Measurements from ENCODE around the gene MLXIP. TPM values are rescaled to one million over a fixed set of nuclear protein-coding genes. Genes with fewer than 3 reads are reported as not detected.
"Not testable (repeated sequence)": the region's sequence is repeated elsewhere in the genome, so short reads cannot be mapped to it uniquely, and the experiment has no call there.

MLXIP gene
- polyA plus RNA-seq, 1 donor: 30.7 TPM

DNA sequence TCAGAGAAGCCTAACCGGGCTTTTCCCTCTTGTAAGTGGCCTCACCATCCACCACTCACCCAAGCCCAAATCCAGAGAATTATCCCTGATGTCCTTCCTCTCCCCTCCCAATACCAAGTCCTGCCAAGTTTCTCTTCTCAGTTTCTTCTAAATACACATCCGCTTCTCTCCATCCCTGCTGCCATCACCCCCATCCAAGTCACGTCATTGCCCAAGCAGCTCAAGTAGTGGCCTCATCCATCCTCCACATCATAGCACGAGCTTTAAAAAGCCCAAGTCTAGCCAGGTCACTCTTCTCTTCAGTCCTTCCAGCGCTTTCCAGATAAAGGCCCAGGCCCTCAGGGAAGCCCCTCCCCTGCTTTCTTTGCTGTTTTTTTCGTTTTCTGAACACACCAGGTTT is 70.1 kb downstream of the MLXIP start:
- no peak for DNase-seq (ENCODE audit: low read depth)

DNA sequence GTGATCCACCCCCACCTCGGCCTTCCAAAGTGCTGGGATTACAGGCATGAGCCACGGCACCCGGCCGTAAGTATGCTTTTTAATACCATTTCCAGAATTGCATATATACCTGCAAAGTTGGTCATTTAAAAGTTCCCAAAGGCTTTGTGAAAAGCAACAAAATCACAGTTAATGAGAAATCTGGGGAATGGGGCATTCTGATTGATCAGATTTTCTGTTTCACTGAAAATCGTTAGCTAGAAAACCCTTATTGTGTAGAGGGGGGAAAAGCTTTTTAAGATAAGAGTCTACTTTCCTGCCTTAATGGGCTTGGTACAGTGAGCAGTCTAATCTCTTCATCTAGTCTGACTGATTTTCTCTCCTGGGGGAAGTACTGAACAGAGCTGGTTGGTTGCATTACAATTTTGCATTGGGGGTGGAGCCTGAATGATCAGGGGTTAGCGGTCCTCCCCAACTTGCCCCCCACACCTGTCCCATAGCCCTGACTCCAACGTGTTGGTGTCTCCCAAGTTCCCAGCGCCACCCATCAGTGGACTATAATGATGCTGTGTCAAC is 71.6 kb downstream of the MLXIP start:
- no peak for DNase-seq (ENCODE audit: low read depth)

DNA sequence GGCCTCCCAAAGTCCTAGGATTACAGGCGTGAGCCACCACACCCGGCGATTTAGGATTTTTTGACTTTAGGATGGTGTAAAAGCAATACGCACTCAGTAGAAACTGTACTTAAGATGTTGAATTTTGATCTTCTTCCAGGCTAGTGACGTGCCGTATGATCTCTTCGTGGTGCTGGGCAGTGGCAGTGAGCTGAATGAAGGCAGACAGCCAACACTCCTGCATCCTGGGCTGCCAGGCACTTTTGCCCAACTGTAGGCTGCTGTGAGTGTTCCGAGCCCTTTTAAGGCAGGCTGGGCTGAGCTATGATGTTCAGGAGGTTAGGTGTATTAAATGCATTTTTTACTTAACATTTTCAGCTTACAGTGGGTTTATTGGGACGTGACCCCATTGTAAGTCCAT is 74.2 kb downstream of the MLXIP start:
- DNase-seq (ENCODE audit: low read depth): no peak

GRCh38 chr12:122155705-122156104 is 77.1 kb downstream of the MLXIP start:
- no peak for DNase-seq (ENCODE audit: low read depth)

GRCh38 chr12:122158700-122159285 is 80.2 kb downstream of the MLXIP start:
- DNase-seq (ENCODE audit: low read depth): no peak

DNA sequence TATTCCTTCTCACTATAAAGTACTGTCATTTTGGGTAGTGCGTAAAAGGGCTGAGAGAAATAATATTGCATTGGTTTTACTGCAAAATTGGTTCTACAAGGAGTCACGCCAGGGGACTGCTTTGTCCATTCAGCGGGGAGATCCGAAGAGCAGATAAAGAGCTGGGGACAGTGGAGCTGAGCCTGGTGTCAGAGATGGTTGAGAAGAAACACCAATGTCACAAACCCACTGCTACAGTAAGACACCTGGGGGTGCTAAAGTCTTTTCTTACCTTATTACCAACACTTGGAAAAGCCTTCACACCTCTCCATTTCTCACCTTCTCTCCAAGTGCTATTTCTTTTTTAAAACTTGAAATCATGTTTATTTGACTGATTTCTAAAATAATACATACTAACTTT is 81.3 kb downstream of the MLXIP start:
- no peak for DNase-seq (ENCODE audit: low read depth)

GRCh38 chr12:122160761-122161160 is 82.2 kb downstream of the MLXIP start:
- no peak for DNase-seq (ENCODE audit: low read depth)

GRCh38 chr12:122161682-122162081 is 83.1 kb downstream of the MLXIP start:
- no peak for DNase-seq (ENCODE audit: low read depth)

GRCh38 chr12:122162976-122163375 is 84.4 kb downstream of the MLXIP start:
- DNase-seq (ENCODE audit: low read depth): no peak

GRCh38 chr12:122166422-122167349 is 88.1 kb downstream of the MLXIP start:
- DNase-seq (ENCODE audit: low read depth): no peak

GRCh38 chr12:122167356-122167925 is 88.9 kb downstream of the MLXIP start:
- DNase-seq (ENCODE audit: low read depth): no peak

GRCh38 chr12:122168492-122168891 is 89.9 kb downstream of the MLXIP start:
- no peak for DNase-seq (ENCODE audit: low read depth)

DNA sequence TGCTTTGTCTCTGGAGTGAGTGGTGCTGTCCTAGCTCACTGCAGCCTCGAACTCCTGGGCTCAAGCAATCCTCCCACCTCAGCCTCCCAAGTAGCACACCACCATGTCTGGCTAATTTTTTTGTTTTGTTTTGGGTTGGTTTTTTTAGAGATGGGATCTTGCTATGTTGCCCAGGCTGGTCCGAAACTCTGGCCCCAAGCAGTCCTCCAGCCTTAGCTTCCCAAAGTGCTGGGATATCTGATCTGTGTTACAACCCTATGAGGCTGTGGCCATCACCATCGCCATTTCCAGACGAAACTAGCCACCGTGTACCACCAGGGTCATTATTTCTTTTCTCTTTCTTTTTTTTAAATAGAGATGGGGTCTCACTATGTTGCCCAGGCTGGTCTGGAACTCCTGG is 92.8 kb downstream of the MLXIP start:
- DNase-seq (ENCODE audit: low read depth): no peak

- DNase-seq (ENCODE audit: low read depth): no peak
These were observed 93.8 kb downstream of the MLXIP start for GRCh38 chr12:122172262-122172939.

DNA sequence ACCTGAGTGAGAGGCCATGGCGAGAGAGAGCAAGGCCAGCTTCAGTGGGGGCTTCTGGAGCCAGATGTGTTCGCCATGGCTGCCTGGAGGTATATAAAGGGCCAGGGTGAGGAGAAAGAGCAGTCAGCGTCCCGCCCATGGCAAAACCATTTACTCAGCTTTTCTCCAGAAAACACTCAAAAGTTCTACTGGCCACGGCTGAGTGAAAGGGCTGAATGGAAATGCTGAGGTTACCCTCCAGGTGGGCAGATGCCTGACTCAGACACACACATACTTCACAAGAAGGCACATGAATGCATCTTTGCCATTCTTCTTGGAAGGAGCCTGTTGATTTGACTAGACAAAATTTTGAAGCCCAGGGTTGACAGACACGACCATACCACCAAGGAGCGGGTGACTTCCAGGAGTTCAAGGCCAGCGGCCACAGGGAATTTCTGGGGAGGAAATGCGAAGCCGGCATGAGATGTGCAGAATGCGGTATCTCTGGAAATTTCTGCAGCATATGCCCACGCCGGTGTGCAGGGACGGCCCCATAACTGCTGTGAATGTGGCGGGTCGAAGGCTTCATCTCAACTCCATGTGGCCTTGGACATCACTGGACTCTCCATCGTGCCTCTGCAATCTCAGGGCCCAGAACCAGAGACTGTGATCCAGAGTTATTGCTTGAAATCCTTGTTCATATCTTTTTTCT is 95.7 kb downstream of the MLXIP start, which contains the start of gene IL31:
Gene IL31 (minus strand): TSS at position 67 of the 691 bp plus-strand sequence. CDS start 49 bp downstream, at position 18.
- DNase-seq (ENCODE audit: low read depth): no peak

GRCh38 chr12:122176473-122176872 is 97.9 kb downstream of the MLXIP start:
- not testable (repeated sequence) for DNase-seq (ENCODE audit: low read depth)

DNA sequence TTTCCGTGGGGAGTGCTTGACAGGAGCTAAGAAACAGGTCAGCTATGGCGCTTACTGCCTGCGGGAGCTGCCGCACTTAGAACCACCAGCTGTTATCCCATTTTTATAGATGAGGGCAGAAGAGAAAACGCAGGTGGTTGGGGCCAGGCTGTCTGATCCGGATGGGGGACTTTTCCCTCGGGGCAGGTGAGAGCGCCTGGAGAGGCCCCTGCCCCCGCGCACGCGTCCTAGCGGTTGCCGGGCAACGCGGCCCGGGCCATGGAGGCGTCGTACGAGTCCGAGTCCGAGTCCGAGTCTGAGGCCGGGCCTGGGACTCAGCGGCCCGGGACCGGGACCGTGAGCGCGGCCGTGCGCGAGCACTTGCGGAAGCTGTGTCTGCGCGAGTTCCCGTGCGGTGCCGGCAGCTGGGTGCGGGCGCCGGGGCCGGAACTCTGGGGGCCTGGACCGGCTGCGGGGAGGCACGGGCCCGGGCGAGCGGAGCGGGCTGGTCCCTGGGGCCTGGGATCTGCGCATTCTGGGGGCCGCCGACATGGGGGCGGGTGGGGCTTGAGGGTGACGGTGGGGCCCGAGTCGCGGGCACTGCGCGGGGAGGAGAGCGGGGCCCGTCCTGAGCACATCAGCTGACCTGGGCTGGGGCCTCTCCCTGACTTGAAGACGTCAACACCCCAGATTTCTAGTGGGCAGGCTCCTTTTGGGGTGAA is 104.5 kb downstream of the MLXIP start, which contains the start of gene LRRC43:
Gene LRRC43 (plus strand): TSS at position 237 of the 701 bp plus-strand sequence. CDS start 22 bp downstream, at position 259.
- DNase-seq (ENCODE audit: low read depth): no peak

- no peak for DNase-seq (ENCODE audit: low read depth)
These were observed 105.0 kb downstream of the MLXIP start for GRCh38 chr12:122183588-122183940.

DNA sequence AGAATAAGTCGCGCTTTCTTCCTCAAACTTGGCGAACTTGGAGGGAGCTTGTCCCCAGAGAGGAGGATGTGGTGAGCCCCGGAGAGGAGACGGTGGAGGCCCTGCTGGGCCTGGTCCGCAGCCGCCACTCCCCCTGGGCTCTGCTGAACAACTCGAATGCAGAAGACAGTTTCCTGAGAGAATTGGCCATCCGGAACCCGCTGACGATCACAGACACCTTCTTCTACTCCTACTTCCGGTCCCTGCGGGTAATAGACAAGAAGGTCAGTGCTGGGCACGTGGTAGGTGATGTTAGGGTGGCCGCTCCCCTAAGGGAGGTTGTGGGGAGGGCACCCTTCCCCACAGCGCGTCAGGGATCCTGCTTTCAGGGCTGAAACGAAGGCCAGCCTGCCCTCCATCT is 106.0 kb downstream of the MLXIP start:
- no peak for DNase-seq (ENCODE audit: low read depth)

DNA sequence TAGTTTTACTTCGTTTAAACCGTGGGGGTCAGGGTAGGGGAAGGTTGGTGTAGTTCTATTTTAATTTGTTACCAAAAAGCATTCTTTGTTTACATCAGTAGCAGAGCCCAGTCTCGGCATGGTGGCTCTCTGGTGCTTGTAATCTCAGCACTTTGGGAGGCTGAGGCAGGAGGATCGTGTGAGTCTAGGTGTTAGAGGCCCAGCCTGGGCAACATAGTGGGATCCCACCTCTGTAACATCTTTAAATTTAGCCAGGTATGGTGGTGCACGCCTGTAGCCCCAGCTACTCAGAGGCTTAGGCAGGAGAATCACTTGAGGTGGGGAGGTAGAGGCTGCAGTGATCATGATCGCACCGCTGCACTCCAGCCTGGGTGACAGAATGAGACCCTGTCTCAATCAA is 106.5 kb downstream of the MLXIP start:
- no peak for DNase-seq (ENCODE audit: low read depth)
